ENCODE results near the gene MRPS7.

The MRPS7 gene

DNA sequence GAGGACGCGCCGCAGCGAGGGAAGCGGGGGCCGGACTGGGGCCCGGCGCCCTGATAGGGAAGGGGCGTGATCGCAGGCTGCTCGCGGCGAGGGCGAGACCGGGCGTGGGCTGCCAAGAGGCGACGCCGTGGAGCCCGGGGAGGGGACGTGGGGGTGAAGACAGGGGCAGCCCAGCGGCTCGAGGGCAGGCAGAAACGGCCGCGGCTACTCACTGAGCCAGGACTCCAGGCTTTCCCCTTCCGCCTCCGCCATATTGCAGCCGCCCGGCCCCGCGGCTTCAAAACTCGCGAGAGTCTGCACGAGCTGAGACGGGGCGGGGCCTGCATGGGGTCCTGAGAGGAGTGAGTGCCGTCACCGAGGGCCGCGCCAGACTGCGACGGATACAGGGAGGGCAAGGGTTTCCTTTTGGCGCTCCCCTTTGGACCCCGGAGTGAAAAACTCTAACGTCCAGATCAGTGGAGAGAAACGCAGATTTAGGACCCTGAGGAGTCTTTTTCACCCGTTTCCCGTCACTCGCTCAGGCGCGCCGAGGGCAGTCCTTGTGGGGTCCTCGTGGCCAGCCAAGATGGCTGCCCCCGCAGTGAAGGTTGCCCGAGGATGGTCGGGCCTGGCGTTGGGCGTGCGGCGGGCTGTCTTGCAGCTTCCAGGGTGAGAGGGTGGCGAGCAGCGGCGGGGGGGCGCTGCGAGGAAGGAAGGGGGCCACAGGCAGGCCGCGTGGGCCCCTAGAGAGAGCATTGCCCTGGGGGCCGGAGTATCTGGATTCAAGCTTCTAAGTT is at the start of gene MRPS7, which contains the start of gene GGA3:
Gene MRPS7, plus strand, starts transcription at position 544 of the 776 bp plus-strand sequence. Its CDS starts 22 bp downstream, at position 566.
Gene GGA3, minus strand, starts transcription at position 271 of the 776 bp plus-strand sequence. Its CDS starts 19 bp downstream, at position 252.
- H3K4me3 ChIP-seq (ENCODE audit: low read depth, low read length): peak within 1 kb of the TSS; percentile 100
- peak within 1 kb of the TSS; percentile 99 for H3K9ac ChIP-seq (ENCODE audit: low read depth, low read length)
- peaks cover 24% of the 10 kb centered on the region for H3K36me3 ChIP-seq (ENCODE audit: control insufficient read depth, insufficient read depth, low read length)
- peaks cover 13% of the 10 kb centered on the region for H3K4me1 ChIP-seq (ENCODE audit: control insufficient read depth, insufficient read depth, low read length)
- no peaks in the 10 kb centered on the region for H3K9me3 ChIP-seq (ENCODE audit: control insufficient read depth, insufficient read depth, low read length)
- no peaks in the 10 kb centered on the region for H3K27me3 ChIP-seq (ENCODE audit: control insufficient read depth, insufficient read depth, low read length)

- Histone ChIP-seq H3K9ac (ENCODE audit: low read depth, low read length) (no peak overlapping the region), H3K4me1 (ENCODE audit: control insufficient read depth, insufficient read depth, low read length) (no peaks in the 10 kb centered on the region), H3K9me3 (ENCODE audit: control insufficient read depth, insufficient read depth, low read length) (no peaks in the 10 kb centered on the region), H3K36me3 (ENCODE audit: control insufficient read depth, insufficient read depth, low read length) (peaks cover 40% of the 10 kb centered on the region), H3K4me3 (ENCODE audit: low read depth, low read length) (no peak overlapping the region), H3K27me3 (ENCODE audit: control insufficient read depth, insufficient read depth, low read length) (no peaks in the 10 kb centered on the region)
These were observed 43.5 kb upstream of the MRPS7 start for GRCh38 chr17:75218131-75218530.

GRCh38 chr17:75219815-75220214 is 41.9 kb upstream of the MRPS7 start:
- H3K4me1 ChIP-seq (ENCODE audit: control insufficient read depth, insufficient read depth, low read length): no peaks in the 10 kb centered on the region
- no peaks in the 10 kb centered on the region for H3K9me3 ChIP-seq (ENCODE audit: control insufficient read depth, insufficient read depth, low read length)
- H3K9ac ChIP-seq (ENCODE audit: low read depth, low read length): no peak overlapping the region
- H3K36me3 ChIP-seq (ENCODE audit: control insufficient read depth, insufficient read depth, low read length): peaks cover 31% of the 10 kb centered on the region
- no peaks in the 10 kb centered on the region for H3K27me3 ChIP-seq (ENCODE audit: control insufficient read depth, insufficient read depth, low read length)
- H3K4me3 ChIP-seq (ENCODE audit: low read depth, low read length): no peak overlapping the region

- no peak overlapping the region for H3K4me3 ChIP-seq (ENCODE audit: low read depth, low read length)
These were observed 36.7 kb upstream of the MRPS7 start for GRCh38 chr17:75225016-75225415.

GRCh38 chr17:75227729-75228128 is 34.0 kb upstream of the MRPS7 start:
- peaks cover 66% of the 10 kb centered on the region for H3K36me3 ChIP-seq (ENCODE audit: control insufficient read depth, insufficient read depth, low read length)
- no peak overlapping the region for H3K4me3 ChIP-seq (ENCODE audit: low read depth, low read length)
- H3K9me3 ChIP-seq (ENCODE audit: control insufficient read depth, insufficient read depth, low read length): no peaks in the 10 kb centered on the region
- H3K4me1 ChIP-seq (ENCODE audit: control insufficient read depth, insufficient read depth, low read length): no peaks in the 10 kb centered on the region
- no peaks in the 10 kb centered on the region for H3K27me3 ChIP-seq (ENCODE audit: control insufficient read depth, insufficient read depth, low read length)
- H3K9ac ChIP-seq (ENCODE audit: low read depth, low read length): no peak overlapping the region

More at GRCh38 chr17:75225016-75225415, 36.7 kb upstream of the MRPS7 start:
- Histone ChIP-seq H3K36me3 (ENCODE audit: control insufficient read depth, insufficient read depth, low read length) (peaks cover 52% of the 10 kb centered on the region), H3K4me1 (ENCODE audit: control insufficient read depth, insufficient read depth, low read length) (no peaks in the 10 kb centered on the region), H3K27me3 (ENCODE audit: control insufficient read depth, insufficient read depth, low read length) (no peaks in the 10 kb centered on the region), H3K9me3 (ENCODE audit: control insufficient read depth, insufficient read depth, low read length) (no peaks in the 10 kb centered on the region), H3K9ac (ENCODE audit: low read depth, low read length) (no peak overlapping the region)

GRCh38 chr17:75228305-75228704 is 33.4 kb upstream of the MRPS7 start:
- H3K4me1 ChIP-seq (ENCODE audit: control insufficient read depth, insufficient read depth, low read length): no peaks in the 10 kb centered on the region
- no peak overlapping the region for H3K4me3 ChIP-seq (ENCODE audit: low read depth, low read length)
- H3K9me3 ChIP-seq (ENCODE audit: control insufficient read depth, insufficient read depth, low read length): no peaks in the 10 kb centered on the region
- H3K9ac ChIP-seq (ENCODE audit: low read depth, low read length): no peak overlapping the region
- peaks cover 70% of the 10 kb centered on the region for H3K36me3 ChIP-seq (ENCODE audit: control insufficient read depth, insufficient read depth, low read length)
- H3K27me3 ChIP-seq (ENCODE audit: control insufficient read depth, insufficient read depth, low read length): no peaks in the 10 kb centered on the region

DNA sequence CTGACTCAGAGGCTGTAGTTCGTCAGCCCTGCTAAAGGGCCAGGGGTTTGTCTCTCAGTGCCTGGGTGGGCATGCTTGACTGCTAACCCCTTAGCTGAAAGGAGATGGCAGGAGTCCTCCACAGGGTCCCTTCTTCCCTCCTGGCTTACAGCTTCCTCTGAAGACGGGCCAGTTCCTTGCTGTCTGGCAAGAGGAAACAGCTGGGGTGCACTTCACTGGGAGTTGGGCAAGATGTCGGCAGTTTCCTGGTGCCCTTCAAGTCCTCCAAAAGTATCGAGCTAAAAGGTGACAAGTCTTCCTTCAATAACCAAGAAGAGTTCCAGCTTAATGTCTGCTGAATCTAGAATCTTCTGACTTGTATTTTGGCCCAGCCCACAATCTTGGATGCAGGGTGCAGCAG is 32.8 kb upstream of the MRPS7 start:
- Histone ChIP-seq H3K27me3 (ENCODE audit: control insufficient read depth, insufficient read depth, low read length) (no peaks in the 10 kb centered on the region), H3K4me1 (ENCODE audit: control insufficient read depth, insufficient read depth, low read length) (no peaks in the 10 kb centered on the region), H3K4me3 (ENCODE audit: low read depth, low read length) (no peak overlapping the region), H3K36me3 (ENCODE audit: control insufficient read depth, insufficient read depth, low read length) (peaks cover 70% of the 10 kb centered on the region), H3K9me3 (ENCODE audit: control insufficient read depth, insufficient read depth, low read length) (no peaks in the 10 kb centered on the region), H3K9ac (ENCODE audit: low read depth, low read length) (no peak overlapping the region)

GRCh38 chr17:75231071-75231470 is 30.6 kb upstream of the MRPS7 start:
- Histone ChIP-seq H3K4me3 (ENCODE audit: low read depth, low read length) (no peak overlapping the region), H3K4me1 (ENCODE audit: control insufficient read depth, insufficient read depth, low read length) (no peaks in the 10 kb centered on the region), H3K9me3 (ENCODE audit: control insufficient read depth, insufficient read depth, low read length) (no peaks in the 10 kb centered on the region), H3K36me3 (ENCODE audit: control insufficient read depth, insufficient read depth, low read length) (peaks cover 60% of the 10 kb centered on the region), H3K9ac (ENCODE audit: low read depth, low read length) (no peak overlapping the region), H3K27me3 (ENCODE audit: control insufficient read depth, insufficient read depth, low read length) (no peaks in the 10 kb centered on the region)

DNA sequence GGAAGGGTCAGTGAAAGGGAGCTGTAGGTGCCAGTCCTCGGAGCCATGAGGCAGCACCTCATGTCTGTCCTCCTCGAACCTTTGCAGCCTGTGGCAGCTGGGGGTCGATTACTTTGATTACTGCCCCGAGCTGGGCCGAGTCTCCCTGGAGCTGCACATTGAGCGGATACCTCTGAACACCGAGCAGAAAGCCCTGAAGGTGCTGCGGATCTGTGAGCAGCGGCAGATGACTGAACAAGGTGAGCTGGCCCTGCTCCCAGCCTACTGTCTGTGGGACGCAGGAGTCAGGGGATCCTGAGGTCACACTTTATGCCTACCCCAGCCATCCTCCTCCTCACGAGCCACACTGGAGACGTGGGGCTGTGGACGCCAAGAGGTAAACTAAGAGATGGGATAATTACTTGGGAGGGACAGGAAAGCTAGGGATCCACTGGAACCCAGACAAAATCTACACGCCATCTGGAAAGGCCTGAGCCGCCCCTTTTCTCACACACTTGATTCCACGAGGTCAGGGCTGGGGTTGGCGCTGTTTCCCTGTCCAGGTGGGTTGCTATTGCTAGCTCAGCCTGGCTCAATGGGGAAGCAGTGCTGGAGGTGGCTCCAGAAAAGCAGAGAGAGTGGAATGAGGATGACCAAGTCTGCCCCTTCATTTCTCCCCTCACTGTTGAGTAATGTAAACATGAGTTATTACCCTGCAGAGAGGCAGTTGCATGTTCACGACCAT is 29.8 kb upstream of the MRPS7 start:
- Histone ChIP-seq H3K27me3 (ENCODE audit: control insufficient read depth, insufficient read depth, low read length) (no peaks in the 10 kb centered on the region), H3K9ac (ENCODE audit: low read depth, low read length) (no peak overlapping the region), H3K4me1 (ENCODE audit: control insufficient read depth, insufficient read depth, low read length) (no peaks in the 10 kb centered on the region)

GRCh38 chr17:75232786-75233185 is 28.9 kb upstream of the MRPS7 start:
- Histone ChIP-seq H3K4me1 (ENCODE audit: control insufficient read depth, insufficient read depth, low read length) (no peaks in the 10 kb centered on the region), H3K9me3 (ENCODE audit: control insufficient read depth, insufficient read depth, low read length) (no peaks in the 10 kb centered on the region), H3K4me3 (ENCODE audit: low read depth, low read length) (no peak overlapping the region), H3K27me3 (ENCODE audit: control insufficient read depth, insufficient read depth, low read length) (no peaks in the 10 kb centered on the region), H3K36me3 (ENCODE audit: control insufficient read depth, insufficient read depth, low read length) (peaks cover 62% of the 10 kb centered on the region), H3K9ac (ENCODE audit: low read depth, low read length) (no peak overlapping the region)

More for the DNA sequence above, 29.8 kb upstream of the MRPS7 start:
- Histone ChIP-seq H3K36me3 (ENCODE audit: control insufficient read depth, insufficient read depth, low read length) (peaks cover 55% of the 10 kb centered on the region), H3K4me3 (ENCODE audit: low read depth, low read length) (no peak overlapping the region), H3K9me3 (ENCODE audit: control insufficient read depth, insufficient read depth, low read length) (no peaks in the 10 kb centered on the region)

DNA sequence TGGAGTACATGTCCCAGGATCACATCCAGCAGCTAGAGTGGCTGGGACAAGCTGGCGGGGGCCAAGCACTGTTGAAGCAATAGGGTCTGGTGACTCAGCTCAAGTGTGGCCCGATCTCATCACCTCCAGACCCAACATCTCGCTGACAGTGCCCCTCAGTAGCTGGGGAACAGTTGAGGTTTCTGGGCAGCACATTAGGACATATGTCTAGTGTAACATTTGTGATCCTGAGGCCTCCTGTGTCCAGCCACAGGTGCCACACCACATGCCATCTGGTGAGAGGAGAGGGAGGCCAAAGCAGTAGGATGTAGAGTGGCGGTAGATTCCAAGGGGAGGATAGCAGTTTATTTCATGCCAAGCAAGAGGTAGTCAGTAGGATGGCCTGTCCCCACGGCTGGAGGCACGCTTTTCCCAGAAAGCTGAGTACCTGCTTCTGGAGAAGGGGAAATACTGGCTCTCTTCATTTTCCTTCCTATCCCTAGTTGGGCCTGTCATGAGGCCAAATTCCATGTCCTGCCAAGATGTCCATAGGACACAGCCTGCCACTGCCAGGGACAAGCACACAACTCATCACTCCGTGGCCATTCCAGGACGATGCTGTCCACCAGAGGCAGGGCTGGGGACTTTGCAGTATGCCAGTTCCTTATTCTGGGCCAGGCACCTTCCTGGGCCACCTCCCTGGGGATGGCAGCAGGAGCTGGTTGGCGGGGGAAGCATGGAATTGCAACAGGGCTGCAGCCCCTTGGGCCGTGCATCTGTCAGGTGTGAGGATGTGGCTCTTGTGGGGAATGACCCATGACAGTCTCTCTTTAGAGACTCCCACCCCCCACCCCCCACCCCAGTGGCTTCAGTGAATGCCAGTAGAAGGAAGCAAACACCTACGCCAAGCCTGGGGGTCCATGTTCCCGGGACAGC is 24.3 kb upstream of the MRPS7 start:
- Histone ChIP-seq H3K36me3 (ENCODE audit: control insufficient read depth, insufficient read depth, low read length) (peaks cover 67% of the 10 kb centered on the region), H3K4me1 (ENCODE audit: control insufficient read depth, insufficient read depth, low read length) (no peaks in the 10 kb centered on the region), H3K4me3 (ENCODE audit: low read depth, low read length) (no peak overlapping the region), H3K9me3 (ENCODE audit: control insufficient read depth, insufficient read depth, low read length) (no peaks in the 10 kb centered on the region), H3K9ac (ENCODE audit: low read depth, low read length) (no peak overlapping the region), H3K27me3 (ENCODE audit: control insufficient read depth, insufficient read depth, low read length) (no peaks in the 10 kb centered on the region)

Data from iPS-15b (cell line).